ENCODE data around the gene IRF7.

- no peak for TF ChIP-seq ZNF24 (IDR thresholded peaks at IDR 0.05)
- no peak for TF ChIP-seq SRSF7 (optimal IDR thresholded peaks at IDR 0.05; ENCODE audit: low read depth, low read length)
Measured at GRCh38 chr11:610146-610801, 5.5 kb downstream of the IRF7 start.
